ENCODE measurements around the gene FPR3.
"Not testable (repeated sequence)": the region's sequence is repeated elsewhere in the genome, so short reads cannot be mapped to it uniquely, and the experiment has no call there.

Gene FPR3

GRCh38 chr19:51794885-51795490 is at the start of gene FPR3:
FPR3 (plus strand) TSS chr19:51795157; CDS start chr19:51823749, 28,592 bp downstream.
- ATAC-seq = no peak

GRCh38 chr19:51746731-51747130 is 48.2 kb upstream of the FPR3 start:
- ATAC-seq = no peak

- no peak for ATAC-seq
Measured at GRCh38 chr19:51749979-51750378, 45.0 kb upstream of the FPR3 start.

- no peak for ATAC-seq
Measured at GRCh38 chr19:51750400-51751094, 44.4 kb upstream of the FPR3 start.

GRCh38 chr19:51751655-51752054 is 43.3 kb upstream of the FPR3 start, which contains the start of gene FPR1:
FPR1 (minus strand) TSS chr19:51751878; CDS start chr19:51746994, 4,884 bp downstream.
- ATAC-seq = no peak

- ATAC-seq = no peak
Measured at GRCh38 chr19:51754109-51754508, 40.8 kb upstream of the FPR3 start.

GRCh38 chr19:51754770-51755169 is 40.2 kb upstream of the FPR3 start:
- no peak for ATAC-seq

- ATAC-seq = no peak
Measured at GRCh38 chr19:51755571-51755970, 39.4 kb upstream of the FPR3 start.

- ATAC-seq = no peak
Measured at GRCh38 chr19:51760697-51761356, 34.1 kb upstream of the FPR3 start, which contains the start of gene FPR2. FPR2 (plus strand) TSS chr19:51761180; CDS start chr19:51768659, 7,479 bp downstream.

- ATAC-seq = no peak
Measured at GRCh38 chr19:51761696-51762095, 33.3 kb upstream of the FPR3 start.

GRCh38 chr19:51765086-51765485 is 29.9 kb upstream of the FPR3 start:
- no peak for ATAC-seq

- no peak for ATAC-seq
Measured at GRCh38 chr19:51766461-51766860, 28.5 kb upstream of the FPR3 start.

- ATAC-seq = no peak
Measured at GRCh38 chr19:51771376-51772130, 23.4 kb upstream of the FPR3 start.

- ATAC-seq = no peak
Measured at GRCh38 chr19:51772977-51773376, 22.0 kb upstream of the FPR3 start.

- not testable (repeated sequence) for ATAC-seq
Measured at GRCh38 chr19:51776561-51776960, 18.4 kb upstream of the FPR3 start.

GRCh38 chr19:51777570-51778462 is 17.1 kb upstream of the FPR3 start:
- ATAC-seq = peak in 1 of 2 donors; percentile 55

GRCh38 chr19:51779181-51779580 is 15.8 kb upstream of the FPR3 start:
- no peak for ATAC-seq

- no peak for ATAC-seq
Measured at GRCh38 chr19:51779703-51780102, 15.3 kb upstream of the FPR3 start.

- no peak for ATAC-seq
Measured at GRCh38 chr19:51780270-51780669, 14.7 kb upstream of the FPR3 start.

GRCh38 chr19:51781999-51782398 is 13.0 kb upstream of the FPR3 start:
- no peak for ATAC-seq

GRCh38 chr19:51783372-51783771 is 11.6 kb upstream of the FPR3 start:
- ATAC-seq = no peak

Measured in activated CD4-positive, CD25-positive, alpha-beta regulatory T cell treated with anti-CD3 and anti-CD28 coated beads, Interleukin-2, amount 50 U/mL, for 24 hours (primary cell).